Tibial nerve (tissue), 4 donors: ENCODE data around the gene KPNA3. TPM values are rescaled to one million over a fixed set of nuclear protein-coding genes. Genes with fewer than 3 reads are reported as not detected.

Source experiments
- DNase-seq, 2 donors: peaks; one replicate each; pipeline ENCODE4 v3.0.0-alpha.2; 2019; ENCODE audit warnings: low spot score in 2 of 2
- H3K27ac ChIP-seq, 4 donors: fragments of 200-600 bp; sonication (generic) in 3 of 4; one replicate each; pipeline ENCODE4 v1.5.1; 2017 to 2019; ENCODE audit warnings: mild to moderate bottlenecking in 1 of 4
- H3K27me3 ChIP-seq, 2 donors: fragments of 200-600 bp; sonication (generic) in 1 of 2; one replicate each; pipeline versions ENCODE4 v1.5.1 to v1.6.0; 2017 to 2019
- H3K36me3 ChIP-seq, 3 donors: fragments of 200-600 bp; sonication (generic); one replicate each; pipeline ENCODE4 v1.5.1; 2018 to 2019
- H3K4me1 ChIP-seq, 4 donors: fragments of 200-600 bp; sonication (generic) in 3 of 4; one replicate each; pipeline ENCODE4 v1.5.1; 2017 to 2019
- H3K4me3 ChIP-seq, 4 donors: fragments of 200-600 bp; sonication (generic) in 3 of 4; one replicate each; pipeline ENCODE4 v1.5.1; 2017 to 2019; ENCODE audit warnings: mild to moderate bottlenecking in 1 of 4, moderate library complexity in 1 of 4
- H3K9me3 ChIP-seq, 4 donors: fragments of 200-600 bp; sonication (generic) in 3 of 4; one replicate each; pipeline ENCODE4 v1.5.1; 2017 to 2019
- CTCF ChIP-seq, 5 experiments: fragments of 200-600 bp in 3 of 5; fragments of 450-650 bp in 2 of 5; sonication (generic) in 3 of 5; IDR thresholded peaks; one replicate each; pipeline ENCODE4 v1.5.1; 2016 to 2019; ENCODE audit warnings: antibody characterized with exemption in 5 of 5, mild to moderate bottlenecking in 3 of 5, moderate library complexity in 2 of 5
- EP300 ChIP-seq, 2 donors: sonication (generic); formaldehyde crosslinking; IDR thresholded peaks; one replicate each; pipeline ENCODE4 v1.6.1; 2017; ENCODE audit warnings: antibody characterized with exemption in 2 of 2, mild to moderate bottlenecking in 1 of 2
- POLR2A ChIP-seq, 2 donors: fragments of 450-650 bp; IDR thresholded peaks; one replicate each; pipeline ENCODE4 v1.6.1; 2017; ENCODE audit warnings: antibody characterized with exemption in 2 of 2, mild to moderate bottlenecking in 2 of 2, moderate library complexity in 2 of 2
- WGBS, 2 donors: methylation state at CpG; one replicate each; pipeline ENCODE4 v1.1.5; 2018; 5-methylcytosine and 5-hydroxymethylcytosine counted together
- total RNA-seq, 4 donors: library from RNA; depleted of rRNA; stranded (reverse); fragments of >200 nt; gene quantifications; one replicate each; pipeline ENCODE4 v1.1.0, GENCODE V29; 2016

Gene KPNA3
- total RNA-seq, 4 donors from 2014 or later, result 19.8 to 29.9 (median 23.2) TPM

- no peak for TF ChIP-seq CTCF (IDR thresholded peaks at IDR 0.05)
- no peak for TF ChIP-seq POLR2A (IDR thresholded peaks at IDR 0.05)
- no peak for TF ChIP-seq EP300 (IDR thresholded peaks at IDR 0.05)
- no peak for DNase-seq
- Histone ChIP-seq H3K36me3 (peaks cover 0 to 37% (median 0%) of the 10 kb centered on the region in 3 donors), H3K27ac (no peak overlapping the region), H3K9me3 (no peaks in the 10 kb centered on the region), H3K27me3 (no peaks in the 10 kb centered on the region), H3K4me1 (no peaks in the 10 kb centered on the region), H3K4me3 (no peak overlapping the region)
- WGBS, 2 donors, result 89 to 90% methylated on average over 2 of the region's 2 CpGs
These were observed 51.6 kb downstream of the KPNA3 start for GRCh38 chr13:49740870-49741269.

GRCh38 chr13:49739498-49740187 lies 52.8 kb downstream of the KPNA3 start:
- no peaks in the 10 kb centered on the region for H3K9me3 ChIP-seq
- DNase-seq, result no peak
- no peaks in the 10 kb centered on the region for H3K4me1 ChIP-seq
- H3K27ac ChIP-seq, result no peak overlapping the region
- no peaks in the 10 kb centered on the region for H3K27me3 ChIP-seq
- H3K36me3 ChIP-seq, result peaks cover 0 to 32% (median 0%) of the 10 kb centered on the region in 3 donors
- TF ChIP-seq CTCF (IDR thresholded peaks at IDR 0.05) (no peak), EP300 (IDR thresholded peaks at IDR 0.05) (no peak), POLR2A (IDR thresholded peaks at IDR 0.05) (no peak)
- WGBS, 2 donors, result 90 to 92% methylated on average over 5 of the region's 5 CpGs
- no peak overlapping the region for H3K4me3 ChIP-seq

- H3K9me3 ChIP-seq, result no peaks in the 10 kb centered on the region
- H3K27ac ChIP-seq, result no peak overlapping the region
These were observed 59.1 kb downstream of the KPNA3 start for GRCh38 chr13:49733181-49733951.

GRCh38 chr13:49731766-49732165 lies 60.7 kb downstream of the KPNA3 start:
- peaks cover 0 to 4% (median 0%) of the 10 kb centered on the region in 4 donors for H3K4me1 ChIP-seq
- no peak overlapping the region for H3K4me3 ChIP-seq
- TF ChIP-seq POLR2A (IDR thresholded peaks at IDR 0.05), result no peak
- no peak for TF ChIP-seq EP300 (IDR thresholded peaks at IDR 0.05)
- no peak for DNase-seq
- no peaks in the 10 kb centered on the region for H3K9me3 ChIP-seq
- H3K36me3 ChIP-seq, result peaks cover 0 to 44% (median 0%) of the 10 kb centered on the region in 3 donors
- no peaks in the 10 kb centered on the region for H3K27me3 ChIP-seq
- no peak overlapping the region for H3K27ac ChIP-seq

More at GRCh38 chr13:49733181-49733951, 59.1 kb downstream of the KPNA3 start:
- H3K4me1 ChIP-seq, result peaks cover 0 to 4% (median 0%) of the 10 kb centered on the region in 4 donors
- 90 to 93% methylated on average over 12 of the region's 12 CpGs for WGBS, 2 donors
- DNase-seq, result no peak
- H3K4me3 ChIP-seq, result no peak overlapping the region
- H3K36me3 ChIP-seq, result peaks cover 0 to 30% (median 0%) of the 10 kb centered on the region in 3 donors
- TF ChIP-seq EP300 (IDR thresholded peaks at IDR 0.05) (no peak), CTCF (IDR thresholded peaks at IDR 0.05) (no peak), POLR2A (IDR thresholded peaks at IDR 0.05) (no peak)
- no peaks in the 10 kb centered on the region for H3K27me3 ChIP-seq

GRCh38 chr13:49716615-49717014 lies 75.9 kb downstream of the KPNA3 start:
- DNase-seq, result no peak
- H3K36me3 ChIP-seq, result peaks cover 0 to 85% (median 4%) of the 10 kb centered on the region in 3 donors
- H3K4me3 ChIP-seq, result no peak overlapping the region
- TF ChIP-seq POLR2A (IDR thresholded peaks at IDR 0.05), result no peak
- no peak for TF ChIP-seq EP300 (IDR thresholded peaks at IDR 0.05)
- TF ChIP-seq CTCF (IDR thresholded peaks at IDR 0.05), result no peak
- H3K27ac ChIP-seq, result no peak overlapping the region
- H3K4me1 ChIP-seq, result no peaks in the 10 kb centered on the region
- 93 to 95% methylated on average over 6 of the region's 6 CpGs for WGBS, 2 donors
- no peaks in the 10 kb centered on the region for H3K27me3 ChIP-seq
- H3K9me3 ChIP-seq, result peaks cover 0 to 32% (median 9%) of the 10 kb centered on the region in 4 donors
